Omental fat pad (tissue), 4 donors: ENCODE measurements around the gene MRPL45. TPM values are rescaled to one million over a fixed set of nuclear protein-coding genes. Genes with fewer than 3 reads are reported as not detected.
"Not testable (repeated sequence)": the region's sequence is repeated elsewhere in the genome, so short reads cannot be mapped to it uniquely, and the experiment has no call there.

ENCODE experiments used
- ATAC-seq: fragments of 150-250 bp; one replicate; pipeline ENCODE4 v1.9.1; 2016; ENCODE audit warnings: mild to moderate bottlenecking, moderate library complexity; ENCODE audit not compliant: low FRiP score
- DNase-seq: peaks from one replicate; pipeline ENCODE4 v3.0.0-alpha.2; 2019; ENCODE audit warnings: low spot score
- total RNA-seq, 4 donors: library from RNA; depleted of rRNA; stranded (reverse); fragments of >200 nt; gene quantifications; one replicate each; pipeline ENCODE4 v1.1.0, GENCODE V29; 2016

The MRPL45 gene
- 10 to 100 TPM; 19.1 to 38.4 (median 31.6) TPM for total RNA-seq

DNA sequence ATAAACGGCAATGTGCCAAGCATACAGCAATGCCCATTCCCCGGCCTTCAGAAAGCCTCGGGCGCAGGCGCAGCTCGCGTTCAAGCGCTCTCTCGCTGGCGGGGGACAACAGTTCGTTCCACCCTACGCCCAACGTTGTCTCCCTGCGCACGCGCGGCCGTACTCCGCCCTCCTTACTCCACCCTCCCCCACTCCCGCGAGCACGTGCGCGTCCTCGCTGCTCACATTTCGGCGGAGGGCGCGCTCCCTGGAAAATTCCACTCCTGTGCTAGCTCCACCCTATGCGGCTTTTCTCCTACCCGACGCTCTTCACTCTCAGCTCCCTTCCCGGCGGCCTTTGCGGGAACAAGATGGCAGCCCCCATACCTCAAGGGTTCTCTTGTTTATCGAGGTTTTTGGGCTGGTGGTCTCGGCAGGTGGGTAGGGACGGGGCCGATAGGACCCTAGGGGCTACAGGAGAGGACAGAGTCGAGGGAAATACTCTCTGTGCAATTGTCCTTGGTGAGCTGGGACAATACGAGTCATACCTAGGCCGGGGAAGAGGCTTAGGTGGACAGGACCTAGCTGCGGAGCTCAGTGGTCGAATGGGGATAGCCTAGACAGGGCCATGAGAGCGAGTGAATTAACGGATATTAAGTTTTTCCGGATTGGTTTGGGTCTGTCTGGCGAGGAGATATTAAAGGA is at the start of gene MRPL45:
TSS of gene MRPL45 (plus strand) at position 335 of the 684 bp plus-strand sequence. CDS start at position 351, 16 bp downstream.
- peak; percentile 100 for ATAC-seq

DNA sequence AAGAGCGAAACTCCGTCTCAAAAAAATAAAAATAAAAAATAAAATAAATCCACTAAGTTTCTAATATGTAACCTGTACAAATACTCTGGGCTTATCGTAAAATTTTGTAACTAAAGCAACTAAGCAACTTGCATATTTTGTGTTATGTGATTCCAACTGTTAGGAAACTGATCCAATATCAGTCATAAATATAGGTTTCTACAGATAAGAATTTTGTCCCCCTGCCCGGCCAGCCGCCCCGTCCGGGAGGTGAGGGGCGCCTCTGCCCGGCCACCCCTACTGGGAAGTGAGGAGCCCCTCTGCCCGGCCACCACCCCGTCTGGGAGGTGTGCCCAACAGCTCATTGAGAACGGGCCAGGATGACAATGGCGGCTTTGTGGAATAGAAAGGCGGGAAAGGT is 43.8 kb upstream of the MRPL45 start:
- not testable (repeated sequence) for ATAC-seq, DNase-seq

More for the DNA sequence above, at the start of gene MRPL45:
- peak; percentile 75 for DNase-seq

DNA sequence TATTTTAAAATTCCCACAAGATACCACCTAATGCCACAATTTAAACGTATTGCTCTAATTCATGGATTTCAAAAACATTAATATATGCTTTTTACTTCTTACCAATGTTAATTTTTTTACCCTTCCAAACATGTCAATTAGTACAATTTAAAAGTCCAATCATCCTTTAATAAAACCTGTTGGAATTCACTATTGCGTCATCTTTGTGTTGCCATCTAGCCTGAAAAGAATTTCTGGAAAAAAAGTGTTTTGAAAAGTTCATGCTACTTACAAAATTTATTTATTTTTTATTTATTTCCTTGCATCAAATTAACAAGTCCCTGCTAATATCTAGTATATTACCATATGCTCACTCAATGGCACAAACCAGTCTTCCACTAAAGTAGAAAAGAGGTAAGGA is 42.6 kb upstream of the MRPL45 start:
- ATAC-seq, DNase-seq: not testable (repeated sequence)

DNA sequence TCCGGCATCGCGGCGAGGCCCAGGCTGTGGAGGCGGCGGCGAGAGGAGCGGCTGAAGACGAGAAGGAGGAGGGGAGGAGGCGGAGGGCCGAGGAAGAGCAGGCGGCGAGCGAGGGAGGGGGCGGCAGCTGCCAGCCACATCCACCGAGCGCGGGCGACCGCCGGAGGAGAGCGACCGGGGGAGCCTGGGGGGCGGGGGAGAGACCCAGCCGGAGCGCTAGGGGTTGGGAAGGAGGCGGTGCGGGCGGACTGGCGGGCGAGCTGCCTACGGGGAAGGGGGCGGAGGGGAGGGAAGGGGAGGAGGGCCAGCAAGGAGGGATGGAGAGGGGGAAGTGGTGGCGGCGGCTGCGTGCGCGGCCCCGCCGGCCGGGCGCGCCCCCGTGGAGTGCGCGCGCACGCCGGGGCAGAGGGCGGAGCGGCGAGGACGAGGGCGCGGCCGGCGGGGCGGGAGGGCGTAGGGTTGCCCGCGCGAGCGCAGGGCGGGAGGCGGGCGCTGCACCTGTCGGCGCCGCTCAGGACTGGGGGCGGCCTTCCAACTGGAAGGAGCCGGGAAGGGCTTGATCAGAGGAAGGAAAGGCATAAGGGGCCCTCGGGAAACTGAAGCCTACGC is 39.9 kb upstream of the MRPL45 start:
- ATAC-seq (peak; percentile 94), DNase-seq (peak; percentile 32)

DNA sequence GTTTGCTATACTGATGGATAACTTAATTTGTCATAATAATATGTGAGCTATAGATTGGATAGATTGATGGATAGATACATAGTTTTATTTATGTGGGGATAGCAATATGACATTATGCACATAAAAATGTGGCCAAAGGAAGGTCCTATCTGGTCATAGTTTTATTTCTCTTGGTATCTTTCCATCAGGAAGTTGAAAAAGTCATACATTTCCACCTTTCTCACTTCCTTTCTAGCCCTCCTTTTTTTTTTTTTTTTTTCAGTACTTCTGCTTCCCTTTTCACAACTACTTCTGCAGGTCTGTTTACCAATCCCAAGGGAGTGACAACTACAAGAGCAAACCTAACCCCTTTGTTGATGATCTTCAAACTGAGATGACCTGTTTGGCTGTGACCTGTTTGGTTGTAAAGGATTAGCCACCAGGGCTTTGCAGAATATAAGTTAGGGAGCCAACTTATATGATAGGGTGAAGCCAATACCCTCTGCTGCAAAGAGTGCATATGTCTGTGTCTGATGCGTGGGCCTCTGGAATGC is 30.9 kb upstream of the MRPL45 start:
- ATAC-seq, DNase-seq: not testable (repeated sequence)

DNA sequence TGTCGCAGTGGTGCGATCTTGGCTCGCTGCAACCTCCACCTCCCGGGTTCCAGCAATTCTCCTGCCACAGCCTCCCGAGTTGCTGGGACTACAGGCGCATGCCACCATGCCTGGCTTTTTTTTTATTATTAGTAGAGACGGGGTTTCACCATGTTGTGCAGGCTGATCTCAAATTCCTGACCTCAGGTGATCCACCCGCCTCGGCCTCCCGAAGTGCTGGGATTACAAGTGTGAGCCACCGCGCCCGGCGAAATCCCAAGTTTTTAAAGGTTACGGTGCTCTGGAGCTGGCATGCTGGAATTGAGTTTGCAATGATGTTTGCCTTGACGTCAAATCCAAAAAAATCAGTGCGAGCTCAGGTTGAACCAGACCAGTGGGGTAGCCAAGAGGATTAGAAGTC is 30.4 kb upstream of the MRPL45 start:
- not testable (repeated sequence) for DNase-seq, ATAC-seq

DNA sequence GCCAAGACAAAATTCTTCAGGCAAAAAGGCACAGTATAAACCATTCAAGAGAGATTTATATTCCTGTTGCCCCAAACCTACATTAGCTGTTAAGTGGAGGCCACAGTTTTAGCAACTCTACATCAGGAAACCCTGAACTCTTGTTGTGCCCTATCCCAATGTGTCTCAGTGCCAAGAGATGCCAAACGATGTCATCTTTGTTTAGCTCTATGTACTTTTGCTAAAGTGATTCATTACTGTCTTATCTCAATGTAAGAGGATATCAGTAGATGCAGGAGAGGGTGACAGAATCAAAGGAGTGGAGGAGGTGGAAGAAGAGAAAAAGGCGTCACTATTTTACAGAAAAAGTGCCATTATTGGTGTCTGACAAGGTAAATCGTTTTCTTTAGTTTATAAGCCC is 28.8 kb upstream of the MRPL45 start:
- not testable (repeated sequence) for DNase-seq, ATAC-seq

DNA sequence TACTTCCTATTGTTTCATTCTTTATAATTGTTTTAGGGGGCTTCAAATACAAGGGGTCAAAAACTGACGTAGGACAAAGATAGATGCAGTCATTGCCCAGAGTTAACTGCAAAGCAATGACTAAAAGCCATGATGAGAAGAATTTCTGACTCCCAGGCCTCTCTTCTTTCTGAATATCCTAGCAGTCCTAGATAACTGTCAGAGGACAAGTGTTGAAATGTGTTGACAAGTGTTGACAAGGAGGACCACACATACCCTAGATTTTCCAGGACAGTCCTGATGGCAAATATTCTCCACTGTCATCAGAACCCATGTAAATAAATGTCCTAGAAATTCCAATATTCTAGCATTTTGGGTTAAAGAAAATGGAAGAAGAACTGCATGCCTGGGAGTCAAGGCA is 27.9 kb upstream of the MRPL45 start:
- DNase-seq, ATAC-seq: not testable (repeated sequence)

DNA sequence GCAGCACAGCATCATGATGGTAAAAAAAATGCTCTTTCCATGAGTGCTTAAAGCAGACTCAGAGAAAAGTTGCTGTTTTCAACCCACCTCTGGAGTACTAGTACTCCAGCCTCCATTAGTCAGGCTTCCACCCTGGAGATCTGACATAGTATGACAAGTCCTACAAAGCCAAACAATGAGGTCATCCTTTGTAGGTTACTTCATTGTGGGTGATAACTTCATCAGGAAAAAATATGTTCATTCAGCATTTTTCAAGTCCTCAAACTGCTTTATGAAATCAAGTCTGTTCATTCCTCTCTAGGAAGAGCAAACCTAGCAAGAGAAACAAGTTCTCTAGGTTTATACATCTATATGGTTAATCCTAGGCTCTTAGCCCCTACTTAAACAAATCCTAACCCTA is 27.4 kb upstream of the MRPL45 start:
- peak; percentile 76 for ATAC-seq
- not testable (repeated sequence) for DNase-seq

DNA sequence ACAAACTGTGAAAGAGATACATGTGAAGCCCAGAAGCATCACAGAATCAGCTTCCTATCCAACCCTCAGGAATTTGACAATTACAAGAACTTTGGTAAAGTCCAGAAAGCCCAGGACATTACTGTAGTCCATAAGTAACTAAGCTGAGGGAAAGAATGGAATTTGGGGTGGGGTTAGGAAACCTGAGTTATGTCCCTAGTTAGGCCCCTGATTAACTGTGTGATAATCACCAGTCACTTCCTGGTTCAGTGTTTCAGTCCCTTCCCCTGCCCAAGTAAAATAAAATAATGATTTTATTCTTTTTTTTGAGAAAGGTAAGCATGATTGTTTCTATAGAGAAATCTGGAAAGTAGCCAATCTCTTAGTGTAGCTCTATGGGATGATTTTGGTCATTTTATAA is 11.0 kb upstream of the MRPL45 start:
- not testable (repeated sequence) for DNase-seq, ATAC-seq

DNA sequence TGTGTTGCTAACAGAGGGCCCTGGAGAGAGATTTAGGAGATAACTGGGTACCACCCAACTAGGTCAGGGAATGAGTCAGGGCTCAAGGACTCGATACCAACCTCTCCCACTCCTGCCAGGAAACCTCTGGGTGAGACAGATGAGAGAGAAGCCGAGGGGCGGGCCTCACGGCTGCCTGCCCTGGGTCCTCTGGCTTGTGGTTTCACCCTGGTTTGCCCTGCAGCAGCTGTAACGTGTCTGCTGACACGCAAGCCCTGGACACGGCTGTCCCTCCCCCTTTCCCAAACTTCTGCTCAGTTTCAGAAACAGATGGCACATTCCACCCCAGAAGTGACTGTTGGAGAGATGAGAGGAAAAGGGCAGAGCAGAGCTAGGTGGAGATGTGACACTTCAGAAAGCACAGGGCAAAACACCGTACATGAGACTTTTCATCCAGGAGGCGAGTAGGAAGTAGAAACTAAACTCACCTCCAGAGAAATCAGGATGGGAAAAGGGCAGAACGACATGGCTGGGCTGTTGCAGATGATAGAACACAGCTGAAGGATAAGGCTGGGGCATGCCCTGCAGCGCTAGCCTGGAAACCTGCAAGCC is 10.4 kb upstream of the MRPL45 start:
- DNase-seq = not testable (repeated sequence)
- peak; percentile 97 for ATAC-seq

DNA sequence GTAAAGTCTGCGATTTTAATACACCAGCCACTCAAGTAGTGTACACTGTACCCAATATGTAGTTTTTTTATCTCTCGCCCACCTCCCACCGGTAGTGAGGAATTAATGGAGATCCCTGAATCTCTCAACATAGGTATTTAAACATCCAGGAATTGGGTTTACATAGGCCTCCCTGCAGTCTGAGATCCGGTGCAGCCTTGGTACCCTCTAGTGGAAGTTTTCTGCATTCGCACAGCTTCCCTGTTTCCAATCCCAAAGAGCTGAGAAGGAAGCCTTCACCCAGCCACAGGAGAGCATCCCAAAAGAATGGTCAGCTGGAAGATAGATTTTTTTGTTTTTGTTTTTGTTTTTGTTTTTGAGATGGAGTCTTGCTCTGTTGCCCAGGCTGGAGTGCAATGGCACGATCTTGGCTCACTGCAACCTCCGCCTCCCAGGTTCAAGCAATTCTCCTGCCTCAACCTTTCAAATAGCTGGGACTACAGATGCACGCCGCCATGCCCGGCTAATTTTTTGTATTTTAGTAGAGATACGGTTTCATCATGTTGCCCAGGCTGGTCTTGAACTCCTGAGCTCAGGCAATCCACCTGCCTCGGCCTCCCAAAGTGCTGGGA is 8.6 kb upstream of the MRPL45 start:
- peak; percentile 46 for ATAC-seq

DNA sequence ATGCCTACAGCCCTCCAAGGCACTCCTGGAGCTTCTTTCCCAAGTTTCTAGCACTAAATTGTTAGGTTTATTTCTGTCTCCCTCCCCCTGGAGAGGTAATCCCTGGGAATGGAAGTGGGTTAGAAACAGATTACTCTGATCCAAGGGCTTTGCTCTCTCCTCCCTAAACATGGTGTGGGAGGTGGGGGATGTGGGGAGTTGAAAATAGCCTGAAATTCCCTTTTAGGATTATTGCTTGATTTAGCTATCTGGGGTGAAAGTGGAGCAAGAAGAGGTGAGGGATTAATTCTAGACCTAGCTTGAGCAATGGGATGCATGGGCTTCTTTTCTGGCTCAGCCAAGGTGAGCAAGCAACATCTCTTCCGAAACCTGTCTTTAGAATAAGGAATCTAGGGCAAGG is 7.2 kb upstream of the MRPL45 start:
- not testable (repeated sequence) for ATAC-seq, DNase-seq

More for the DNA sequence above, 8.6 kb upstream of the MRPL45 start:
- DNase-seq = not testable (repeated sequence)

DNA sequence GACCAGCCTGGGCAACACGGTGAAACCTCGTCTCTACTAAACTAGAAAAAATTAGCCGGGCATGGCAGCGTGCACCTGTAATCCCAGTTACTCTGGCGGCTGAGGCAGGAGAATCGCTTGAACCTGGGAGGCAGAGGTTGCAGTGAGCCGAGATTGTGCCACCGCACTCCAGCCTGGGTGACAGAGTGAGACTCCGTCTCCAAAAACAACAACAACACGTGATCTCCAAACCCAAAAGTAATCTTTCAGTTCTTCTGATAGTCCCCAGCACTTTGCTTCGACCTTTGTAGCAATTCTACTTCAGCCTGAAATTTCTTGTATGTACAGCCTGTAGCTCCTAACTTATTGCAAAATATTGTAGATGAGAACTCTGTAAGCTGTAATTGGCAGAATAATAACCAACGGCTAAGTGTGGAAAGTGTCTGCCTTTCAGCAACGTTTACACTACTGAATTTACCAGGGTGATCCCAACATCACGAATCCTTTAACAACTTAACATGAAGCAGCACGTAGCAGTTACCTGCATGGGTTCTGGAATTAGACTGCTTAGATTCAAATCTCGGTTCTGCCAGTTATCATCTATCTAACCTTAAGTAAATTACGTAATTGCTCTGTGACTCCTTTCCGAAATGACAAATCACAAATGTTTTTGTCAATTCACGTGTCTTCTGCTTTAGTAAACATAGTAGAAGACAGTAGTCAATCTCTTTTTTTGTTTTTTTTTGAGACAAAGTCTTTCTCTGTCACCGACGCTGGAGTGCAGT is 1.2 kb upstream of the MRPL45 start:
- ATAC-seq, DNase-seq: not testable (repeated sequence)
